GM18909 (cell line): ENCODE results near the gene CTBP1.

Experiments used
- ATAC-seq: cut with Tn5 transposase; IDR thresholded peaks from one replicate; pipeline ENCODE4 v1.9.1; 2021; ENCODE audit warnings: mild to moderate bottlenecking; ENCODE audit not compliant: unreplicated experiment, poor library complexity

CTBP1 gene

DNA sequence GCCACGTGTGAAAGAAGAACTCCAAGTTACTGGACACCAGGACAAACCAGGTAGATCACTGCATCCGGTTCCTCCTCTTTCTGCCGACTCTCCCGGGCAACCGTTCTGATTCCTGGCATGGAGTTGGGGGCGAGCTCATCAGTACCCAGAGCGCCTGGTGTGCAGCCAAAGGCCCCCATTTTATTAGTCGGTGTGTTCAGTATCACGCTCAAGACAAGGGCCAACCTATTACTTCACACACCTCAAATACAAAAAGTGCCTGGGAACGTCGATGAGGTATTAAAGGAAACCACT is 2.8 kb upstream of the CTBP1 start:
- ATAC-seq: no peak

DNA sequence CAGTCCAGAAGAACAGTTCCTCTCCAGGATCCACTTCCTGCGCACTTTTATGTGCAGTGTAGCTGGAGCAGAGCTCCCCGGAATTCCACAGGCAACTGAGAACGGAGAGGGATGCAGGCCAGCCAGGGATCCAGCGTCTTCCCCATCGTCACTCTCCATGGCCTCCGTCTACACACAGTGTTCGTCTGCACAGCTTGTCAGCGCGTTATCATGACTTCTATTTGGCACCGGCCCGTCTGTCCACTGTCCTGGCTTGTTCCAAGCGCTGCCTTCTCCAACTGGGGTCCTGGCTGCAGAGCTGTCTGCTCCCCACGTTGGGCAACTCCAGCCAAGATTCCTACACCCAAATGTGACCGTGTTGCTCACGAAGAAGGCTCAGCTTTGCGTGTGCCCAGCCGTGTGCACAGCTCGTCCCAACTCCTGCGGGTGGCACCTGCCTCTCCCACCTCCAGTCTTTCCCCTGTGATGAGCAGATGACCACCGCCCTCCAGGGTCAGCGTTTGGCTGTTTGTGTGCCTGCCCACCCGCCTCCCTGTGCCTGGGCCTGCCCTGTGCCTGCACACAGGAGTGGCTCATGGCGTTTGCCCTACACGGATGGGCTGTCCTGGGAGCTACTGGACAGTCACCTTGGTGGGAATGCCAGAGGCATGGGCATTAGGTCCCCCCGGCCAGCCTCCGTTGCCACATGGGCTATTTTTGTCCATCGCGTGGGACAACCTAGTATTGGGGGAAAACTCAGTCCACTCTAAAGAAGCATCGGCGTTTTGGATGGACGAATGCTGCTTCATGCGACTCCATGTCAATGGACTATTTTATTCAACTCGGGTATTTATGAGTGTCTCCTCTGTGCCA is 2.2 kb upstream of the CTBP1 start:
- no peak for ATAC-seq

DNA sequence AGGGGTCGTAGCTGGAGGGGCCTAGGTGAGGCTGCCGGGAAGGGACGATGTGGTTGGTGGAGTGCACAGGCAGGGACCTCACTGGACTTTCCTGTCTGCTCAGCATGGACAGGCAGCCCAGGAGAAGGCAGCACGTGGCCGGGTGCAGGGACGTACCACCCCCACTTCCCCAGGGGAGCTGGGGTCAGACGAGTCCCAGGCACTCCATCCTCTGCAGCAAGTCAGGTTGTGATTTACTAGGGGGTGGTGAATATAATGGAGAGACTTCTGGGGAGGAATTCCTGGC is 1.5 kb upstream of the CTBP1 start:
- ATAC-seq: no peak

DNA sequence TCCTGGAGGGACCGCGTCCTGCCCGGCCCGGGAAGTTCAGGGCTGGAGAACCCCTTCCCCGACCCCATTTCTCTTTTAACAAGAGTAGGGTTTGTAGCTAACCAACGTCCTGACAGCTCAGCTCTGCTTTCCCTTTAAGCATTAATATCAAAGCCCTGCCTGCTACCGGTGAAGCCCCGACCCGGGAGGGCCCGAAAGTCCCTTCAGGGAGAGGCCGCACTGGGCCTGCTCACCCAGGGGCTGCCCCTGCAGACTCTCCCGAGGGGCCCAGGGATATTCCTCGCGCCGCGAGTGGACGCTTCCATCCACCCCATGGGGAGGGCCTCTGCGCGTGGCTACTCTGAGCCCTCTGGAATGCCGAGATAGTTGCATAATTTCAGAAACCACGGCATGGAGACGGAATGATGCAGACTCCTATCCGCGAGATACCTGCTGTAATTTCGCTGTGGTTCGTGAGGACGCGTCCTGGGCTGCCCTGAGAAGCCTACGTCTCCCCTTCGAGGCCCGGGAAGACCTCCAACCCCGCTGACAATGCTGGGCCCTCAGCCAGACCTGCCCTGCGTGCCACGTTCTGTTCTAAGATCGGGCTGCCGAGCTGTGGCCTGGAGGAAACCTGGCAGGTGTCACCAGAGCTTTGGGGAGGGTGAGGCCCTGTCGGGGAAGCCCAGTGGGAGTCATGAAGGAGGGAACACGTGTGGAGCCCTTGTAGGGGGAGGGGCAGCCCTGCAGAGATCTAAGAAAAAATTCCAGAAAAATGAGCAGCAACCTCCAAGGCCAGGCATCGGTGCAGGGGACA is 999 bp upstream of the CTBP1 start:
- ATAC-seq: peak; percentile 9

DNA sequence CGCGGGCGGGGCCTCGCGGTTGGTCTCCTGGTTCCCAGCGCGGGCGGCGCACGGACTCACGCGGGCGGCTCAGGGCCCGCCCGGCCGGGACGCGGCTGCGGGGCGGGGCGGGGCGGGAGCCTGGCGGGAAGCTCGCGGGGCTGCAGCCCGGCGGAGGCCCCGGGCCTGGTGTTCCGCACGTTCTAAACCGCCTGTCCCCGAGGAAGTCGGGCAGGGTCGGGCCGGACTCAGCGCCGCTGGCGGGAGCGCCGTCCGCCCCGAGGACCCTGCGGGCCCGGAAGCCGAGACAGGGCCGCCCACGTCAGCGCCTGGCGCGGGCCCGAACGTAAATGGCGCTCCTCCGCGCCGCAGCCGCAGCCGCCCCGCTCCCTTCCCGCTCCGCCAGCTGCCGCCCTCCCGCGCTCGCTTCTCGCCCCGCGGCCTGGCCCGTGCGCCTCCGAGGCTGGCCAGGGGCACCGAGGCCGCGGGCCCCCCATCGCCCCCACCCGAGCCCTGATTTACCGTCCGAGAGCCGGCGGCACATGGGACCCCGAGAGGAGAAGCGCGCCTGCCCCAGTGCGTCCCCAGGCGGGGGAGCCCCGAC is 309 bp upstream of the CTBP1 start:
- peak; percentile 63 for ATAC-seq

DNA sequence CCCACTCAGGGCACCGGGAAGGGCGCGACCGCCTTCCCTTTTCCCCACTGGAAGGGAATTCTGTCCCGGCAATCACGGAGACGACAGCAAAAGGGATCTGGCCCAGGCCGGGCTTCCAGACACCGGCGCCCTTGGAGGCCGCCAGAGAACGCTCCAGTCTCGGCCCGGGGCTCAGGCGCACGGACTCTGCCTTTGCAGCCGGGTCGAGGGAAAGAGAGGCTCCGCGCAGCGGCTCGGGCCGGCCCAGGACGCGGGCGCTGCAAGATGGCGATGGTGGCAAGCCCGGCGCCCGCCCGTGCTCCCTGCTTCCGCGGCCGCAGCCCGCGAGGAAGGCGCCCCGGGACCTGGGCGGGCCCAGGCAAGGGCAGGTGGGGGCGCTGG is 1.1 kb downstream of the CTBP1 start:
- ATAC-seq: peak; percentile 18

DNA sequence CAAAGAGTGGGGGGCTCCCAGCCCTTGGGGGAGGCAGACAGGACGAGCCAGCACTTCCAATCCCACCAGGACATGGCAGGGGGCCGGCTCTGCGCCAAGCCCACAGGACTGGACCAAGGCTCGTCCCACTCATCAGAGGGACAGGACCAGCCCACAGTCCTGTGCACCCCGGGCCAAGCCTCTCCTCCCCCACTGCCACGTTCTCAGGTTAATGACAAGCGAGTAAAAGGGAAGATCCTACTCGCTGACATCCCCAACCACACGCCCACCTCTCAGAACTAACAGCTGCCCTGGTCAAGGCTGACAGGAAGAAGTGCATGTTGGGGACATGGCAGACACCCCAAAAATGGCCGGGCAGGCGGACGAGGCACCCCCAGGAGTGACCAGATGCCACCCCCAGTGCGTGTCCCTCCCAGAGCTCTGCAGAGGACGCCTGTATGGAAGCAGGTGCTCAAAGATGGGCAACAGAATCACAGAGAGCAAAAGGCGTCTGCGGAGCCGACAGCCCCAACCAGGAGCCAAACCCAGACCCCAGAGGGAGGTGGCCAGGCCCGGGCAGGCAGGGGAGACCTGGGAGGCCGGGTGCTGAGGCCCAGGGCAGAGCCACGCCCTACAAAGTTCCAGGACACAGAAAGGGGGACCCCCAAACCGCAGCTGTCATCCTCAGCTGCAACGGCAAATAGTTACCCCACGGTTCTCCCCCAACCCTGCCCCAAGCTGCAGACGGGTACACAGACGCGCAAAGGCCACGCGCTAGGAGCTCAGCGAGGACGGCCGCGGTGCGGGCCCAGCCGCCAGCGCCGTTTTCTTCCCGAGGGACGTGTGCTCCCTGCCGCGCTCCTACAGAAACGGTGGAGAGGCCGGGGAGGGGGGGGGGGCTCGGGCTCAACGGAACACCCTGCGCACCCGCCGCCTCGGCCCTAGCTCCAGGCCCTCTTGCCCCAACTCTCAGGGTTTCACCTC is 1.7 kb downstream of the CTBP1 start:
- ATAC-seq: no peak

DNA sequence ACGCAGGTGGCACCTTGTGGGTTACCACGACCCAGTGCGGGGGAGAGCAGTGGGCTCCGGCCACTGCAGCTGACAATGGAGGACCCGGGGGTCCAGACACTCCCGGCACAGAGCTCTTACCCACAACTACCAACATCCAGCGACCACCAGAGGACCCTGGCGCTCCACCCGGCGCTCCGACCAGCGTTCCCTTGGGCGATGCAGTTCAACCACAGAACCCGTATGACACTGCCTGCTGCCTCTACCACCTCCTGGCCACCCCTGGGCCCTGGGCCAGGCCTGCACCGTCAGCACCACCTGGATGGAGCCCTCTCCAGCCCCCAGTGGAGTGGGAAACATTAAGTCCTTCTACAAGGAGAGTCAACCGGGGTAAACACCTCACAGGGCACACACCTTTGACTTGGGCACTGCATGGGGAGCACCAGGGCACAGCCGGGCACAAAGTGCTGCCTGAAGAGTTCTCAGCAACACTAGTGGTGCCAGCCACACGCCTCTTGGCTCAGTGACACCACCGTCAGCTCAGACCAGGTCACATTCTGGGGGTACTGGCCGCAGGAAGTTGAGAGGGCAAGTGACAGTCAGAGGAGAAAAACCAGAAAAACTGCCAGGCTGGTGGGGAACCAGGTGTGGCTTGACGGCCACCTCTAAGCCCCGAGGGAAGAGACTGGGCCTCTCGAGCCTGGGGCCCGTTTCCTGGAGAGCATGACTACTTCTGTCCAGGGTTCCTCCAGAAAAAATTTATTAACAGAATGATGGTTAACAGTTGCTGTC is 2.6 kb downstream of the CTBP1 start:
- no peak for ATAC-seq

DNA sequence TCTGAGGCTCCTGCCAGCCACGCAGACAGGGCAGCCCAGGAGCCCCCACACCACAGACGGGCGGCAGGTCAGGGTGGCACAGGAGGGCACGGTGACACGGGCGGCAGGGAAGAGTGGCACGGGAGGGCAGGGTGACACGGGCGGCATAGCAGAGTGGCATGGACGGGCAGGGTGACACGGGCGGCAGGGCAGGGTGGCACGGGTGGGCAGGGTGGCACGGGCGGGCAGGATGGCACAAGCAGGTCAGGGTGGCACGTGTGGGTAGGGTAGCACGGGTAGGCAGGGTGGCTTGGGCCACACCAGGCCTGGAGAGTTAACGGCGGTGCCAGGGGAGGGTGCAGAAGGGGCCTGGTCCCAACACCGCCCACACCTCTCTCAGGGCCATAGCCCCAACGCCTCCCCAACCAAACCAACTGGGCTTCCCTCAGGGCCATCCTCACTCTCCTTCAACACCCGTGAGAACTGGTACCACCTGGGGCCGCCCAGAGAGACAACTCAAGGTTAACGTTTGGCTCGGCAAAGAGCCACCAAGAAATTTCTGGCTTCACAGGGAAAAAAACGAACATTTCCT is 3.4 kb downstream of the CTBP1 start:
- no peak for ATAC-seq

DNA sequence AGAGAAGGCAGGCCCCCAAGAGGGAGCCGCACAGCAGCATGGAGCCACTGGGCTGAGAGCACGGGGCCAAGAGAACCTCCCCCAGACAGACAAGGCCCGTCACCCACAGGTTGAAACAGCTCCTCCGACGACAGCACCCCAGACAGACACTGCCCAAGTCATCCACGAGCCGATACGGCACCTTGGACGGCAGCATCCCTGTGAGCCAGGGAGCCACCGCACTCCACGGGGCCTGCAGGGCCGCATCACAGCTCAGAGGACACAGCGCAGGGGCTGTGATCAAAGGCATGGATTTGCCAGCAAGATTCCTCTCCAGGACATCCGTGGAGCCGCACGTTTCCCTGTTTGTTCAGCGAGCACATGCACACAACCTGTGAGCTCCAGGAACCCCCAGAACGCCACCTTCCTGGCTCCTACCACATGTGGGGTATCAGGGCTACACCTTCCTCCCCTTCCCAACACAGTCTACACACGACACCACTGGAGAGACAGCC is 3.9 kb downstream of the CTBP1 start:
- ATAC-seq: no peak

DNA sequence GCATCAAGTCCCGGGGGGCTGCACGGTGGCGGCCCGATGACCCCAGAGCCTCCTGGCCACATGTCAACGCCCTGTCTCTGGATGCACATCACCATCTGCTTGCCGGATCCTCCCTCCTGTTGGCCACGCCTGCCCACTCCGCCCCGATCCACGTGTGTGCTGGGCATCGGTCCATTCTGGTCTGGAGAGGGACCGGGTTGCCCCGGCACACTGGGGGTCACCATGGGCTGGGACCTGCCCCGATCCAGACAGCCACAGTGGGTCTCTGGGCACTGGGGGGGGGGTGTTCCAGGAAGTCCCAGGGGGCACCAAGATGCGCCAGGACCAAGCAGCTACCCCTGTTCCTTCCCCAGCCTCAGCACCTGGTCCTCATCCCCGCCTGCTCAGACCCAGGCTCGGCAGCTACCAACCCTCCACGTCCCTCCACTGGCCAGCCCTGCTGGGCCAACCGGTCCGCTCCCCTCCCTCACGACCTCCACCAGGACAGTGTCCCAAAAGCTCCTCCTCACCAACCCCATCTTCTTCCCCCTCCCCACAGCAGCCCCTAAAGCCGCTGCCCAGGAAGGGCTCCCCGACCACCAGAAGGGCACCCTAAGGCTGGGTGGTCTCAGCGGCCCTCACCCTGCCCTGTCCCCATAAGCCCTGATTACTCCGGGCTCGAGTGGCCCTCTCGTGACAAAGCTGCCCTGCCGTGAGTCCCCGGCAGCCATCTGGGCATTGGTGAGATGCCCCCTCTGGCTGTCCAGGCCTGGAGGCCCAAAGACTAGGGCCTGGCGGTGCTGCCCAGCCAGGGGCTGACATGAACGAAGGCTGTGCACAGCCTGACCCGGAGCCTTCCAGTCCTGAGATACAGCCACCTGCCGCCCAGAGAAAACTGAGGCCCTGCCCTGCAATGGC is 4.6 kb downstream of the CTBP1 start:
- ATAC-seq: no peak

DNA sequence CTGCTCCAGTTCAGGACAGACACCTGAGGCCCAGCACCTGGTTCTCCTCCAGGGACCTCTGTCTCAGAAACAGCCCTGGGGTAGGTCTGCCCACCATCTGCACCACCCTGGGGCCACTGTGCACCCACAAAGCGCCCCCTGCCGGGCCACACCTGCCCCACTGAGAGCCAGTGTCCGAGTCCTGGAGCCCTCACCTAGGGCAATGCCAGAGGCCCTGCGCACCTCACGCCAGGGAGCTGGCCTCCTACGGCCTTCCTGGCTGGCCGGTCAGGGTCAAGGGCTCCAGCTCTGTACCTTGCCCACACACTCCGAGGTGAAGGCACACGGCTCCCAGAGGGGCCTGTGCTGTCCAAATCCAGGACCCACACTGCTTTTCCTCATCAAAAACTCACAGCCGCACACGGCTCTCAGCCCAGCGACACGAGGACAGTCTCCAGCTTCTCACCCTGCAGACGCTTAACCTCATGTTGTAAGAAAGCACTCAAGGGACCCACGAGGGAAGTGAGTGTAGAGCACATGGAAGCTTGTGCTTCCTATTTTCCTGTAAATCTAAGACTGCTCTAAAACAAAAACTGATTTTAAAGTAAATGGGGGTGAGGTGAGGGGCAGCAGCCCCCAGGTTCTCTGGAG is 5.4 kb downstream of the CTBP1 start:
- no peak for ATAC-seq

DNA sequence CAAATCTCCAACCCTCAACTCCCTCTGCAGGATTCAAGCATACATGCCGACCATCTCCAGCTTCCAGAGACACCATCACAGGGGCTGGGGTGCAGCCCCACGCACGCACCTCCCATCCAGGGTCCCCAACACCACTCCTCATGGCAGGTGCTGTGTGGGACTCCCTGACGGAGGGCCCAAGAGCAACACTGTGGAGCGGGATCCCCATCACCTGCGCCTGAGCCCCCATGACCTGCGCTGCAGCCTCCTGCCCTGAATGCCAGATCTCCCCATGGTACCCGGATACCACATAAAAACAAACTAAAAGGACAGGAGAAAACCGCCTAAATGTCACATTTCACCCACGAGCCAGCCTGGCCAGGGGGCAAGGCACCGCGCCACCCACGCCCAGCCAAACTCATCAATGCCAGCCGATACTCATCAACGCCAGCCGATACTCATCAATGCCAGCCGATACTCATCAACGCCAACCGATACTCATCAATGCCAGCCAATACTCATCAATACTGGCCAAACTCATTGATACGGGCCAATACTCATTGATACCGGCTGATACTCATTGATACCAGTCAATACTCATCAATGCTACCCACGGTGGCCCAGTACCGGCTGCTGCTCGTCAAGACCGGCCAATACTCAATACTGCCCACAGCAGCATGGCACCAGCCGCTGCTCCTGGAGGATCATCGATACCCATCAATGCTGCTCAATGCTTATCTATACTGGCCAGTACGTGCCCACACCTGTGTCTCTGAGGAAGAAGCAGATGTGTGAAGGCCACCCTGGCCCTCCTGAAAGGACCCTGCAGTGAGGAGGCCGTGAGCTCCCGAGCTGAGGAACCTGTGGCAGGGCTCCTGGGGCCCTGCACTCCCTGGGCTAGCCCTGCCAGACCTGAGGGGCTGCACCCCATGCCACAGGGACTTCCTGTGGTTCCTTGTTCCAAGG is 6.2 kb downstream of the CTBP1 start:
- no peak for ATAC-seq

DNA sequence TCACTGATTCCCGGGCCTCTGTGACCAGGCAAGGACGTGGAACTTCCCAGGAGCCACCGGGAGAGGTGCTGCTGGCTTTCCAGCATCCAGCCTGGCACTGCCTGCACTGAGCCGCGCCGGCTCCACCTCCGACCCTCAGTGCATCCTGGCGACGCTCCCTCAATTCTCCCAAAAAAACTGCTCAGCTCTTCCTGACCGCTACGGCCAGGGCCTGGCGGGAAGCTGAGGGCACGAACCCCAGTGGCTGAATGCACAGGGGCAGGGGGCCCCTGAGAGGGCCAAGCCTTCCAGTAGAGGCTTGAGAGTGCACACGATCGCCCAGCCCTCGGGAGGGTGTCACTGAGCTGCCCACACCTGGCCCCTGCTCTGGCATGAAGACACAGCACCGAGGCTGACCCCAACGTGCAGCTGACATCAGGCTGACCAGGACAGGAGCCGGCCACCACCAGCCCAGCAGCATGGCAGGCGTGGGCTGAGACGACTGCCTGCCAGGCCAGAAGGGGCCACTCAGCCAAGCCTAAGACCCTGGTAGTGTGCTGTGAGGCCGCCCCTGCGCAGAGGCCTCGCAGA is 6.9 kb downstream of the CTBP1 start:
- no peak for ATAC-seq

DNA sequence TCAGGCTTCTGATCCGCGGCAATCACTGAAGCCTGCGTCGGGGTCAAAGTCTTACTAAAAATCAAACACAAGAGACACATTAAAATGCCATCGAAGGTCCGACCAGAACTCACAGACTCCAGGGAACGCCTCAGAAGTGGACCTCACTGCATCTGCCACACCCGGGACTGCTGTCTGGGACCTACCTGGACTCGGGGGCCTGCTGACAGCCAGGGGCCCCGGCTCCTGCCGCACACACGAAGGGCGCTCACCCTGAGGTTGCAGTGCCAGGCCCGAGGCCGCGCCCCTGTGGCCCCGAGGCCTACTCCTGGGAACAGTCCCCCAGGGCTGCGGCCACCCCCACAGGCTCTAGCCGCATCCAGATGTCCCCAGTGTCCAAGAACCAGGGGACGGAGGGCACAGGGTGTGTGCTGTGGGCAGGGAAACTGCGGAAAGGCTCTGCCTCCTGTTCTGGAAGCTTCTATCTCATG is 7.4 kb downstream of the CTBP1 start:
- ATAC-seq: no peak

DNA sequence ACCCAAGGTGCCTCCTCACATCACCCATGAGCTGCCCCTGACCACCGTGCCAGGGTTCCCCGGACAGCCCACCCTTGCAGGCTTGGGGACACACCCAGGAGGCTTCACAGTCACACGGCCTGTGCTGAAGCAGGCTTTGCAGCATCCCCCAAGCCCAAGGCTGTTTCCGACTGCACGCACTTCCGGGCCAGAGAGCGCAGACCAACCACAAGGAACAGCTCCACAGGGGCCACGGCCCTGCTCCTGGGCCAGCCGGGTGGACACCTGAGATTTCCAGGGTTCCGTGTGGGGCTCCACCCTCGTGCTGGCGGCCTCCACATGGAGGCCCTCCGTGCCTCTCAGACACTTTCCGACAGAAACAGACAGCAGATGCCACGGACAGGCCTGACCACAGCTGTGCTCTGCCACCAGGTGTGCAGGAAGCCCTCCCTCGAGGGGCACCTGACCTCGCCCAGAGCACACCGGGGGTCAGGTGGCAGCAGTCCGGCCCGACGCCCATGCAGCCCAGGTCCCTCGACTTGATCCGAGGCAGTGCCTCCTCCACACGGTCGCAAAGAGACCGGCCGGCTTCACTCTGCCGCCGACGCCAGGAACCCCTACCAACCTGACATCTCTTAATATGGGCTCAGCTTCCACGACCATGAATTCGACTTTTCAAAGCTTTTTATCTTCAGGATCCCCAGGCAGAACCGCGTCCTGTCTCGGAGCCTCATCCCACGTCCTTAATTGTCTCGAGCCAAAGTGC is 8.0 kb downstream of the CTBP1 start:
- ATAC-seq: no peak
